Pulmonary artery endothelial cell (primary cell): ENCODE data around the gene PGM2. TPM values are rescaled to one million over a fixed set of nuclear protein-coding genes. Genes with fewer than 3 reads are reported as not detected.
"Not testable (repeated sequence)": the region's sequence is repeated elsewhere in the genome, so short reads cannot be mapped to it uniquely, and the experiment has no call there.

Source experiments
- DNase-seq: peaks from one replicate; pipeline ENCODE4 v3.0.0-alpha.2; 2011; ENCODE audit warnings: low read depth, low spot score
- total RNA-seq: library from RNA; depleted of rRNA; stranded (reverse); fragments of >200 nt; gene quantifications from 2 replicates; pipeline ENCODE4 v1.2.3, GENCODE V29; 2014

PGM2 gene
- total RNA-seq, result 47.8 and 66.0 TPM in 2 replicates

DNA sequence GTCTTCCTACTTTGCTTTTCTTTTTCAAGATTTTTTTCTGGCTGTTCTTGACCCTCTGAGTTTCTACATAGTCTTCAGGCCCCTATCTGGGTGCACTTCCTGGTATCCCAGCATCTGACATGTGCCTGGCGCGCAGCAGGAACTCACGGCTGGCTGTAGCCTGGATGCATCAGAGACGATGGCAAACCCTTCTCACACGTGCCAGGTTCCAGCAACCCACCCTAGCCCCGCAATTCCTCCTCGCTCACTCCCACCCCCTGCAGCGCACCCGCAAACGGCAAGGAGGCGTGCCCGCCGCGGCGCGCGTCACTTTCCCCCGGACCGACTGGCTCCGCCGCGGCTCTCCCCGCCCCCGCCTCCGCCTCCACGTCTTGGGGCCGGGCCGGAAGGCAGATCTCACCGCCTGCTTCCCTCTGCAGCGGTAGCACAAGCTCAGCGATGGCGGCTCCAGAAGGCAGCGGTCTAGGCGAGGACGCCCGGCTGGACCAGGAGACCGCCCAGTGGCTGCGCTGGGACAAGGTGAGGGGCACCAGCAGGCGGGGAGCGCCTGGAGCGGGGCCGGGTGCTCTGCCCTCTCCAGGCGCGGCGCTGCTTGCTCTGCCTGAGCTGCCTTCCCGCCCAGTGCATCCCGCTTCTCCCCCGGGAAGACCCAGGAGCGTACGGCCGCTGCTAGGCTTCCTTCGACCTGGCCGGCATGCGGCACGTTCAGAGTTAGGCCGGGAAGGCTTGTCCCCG, at the start of gene PGM2:
TSS of gene PGM2 (plus strand) at position 392 of the 735 bp plus-strand sequence. CDS start at position 439, 47 bp downstream.
- peak; percentile 56 for DNase-seq

DNA sequence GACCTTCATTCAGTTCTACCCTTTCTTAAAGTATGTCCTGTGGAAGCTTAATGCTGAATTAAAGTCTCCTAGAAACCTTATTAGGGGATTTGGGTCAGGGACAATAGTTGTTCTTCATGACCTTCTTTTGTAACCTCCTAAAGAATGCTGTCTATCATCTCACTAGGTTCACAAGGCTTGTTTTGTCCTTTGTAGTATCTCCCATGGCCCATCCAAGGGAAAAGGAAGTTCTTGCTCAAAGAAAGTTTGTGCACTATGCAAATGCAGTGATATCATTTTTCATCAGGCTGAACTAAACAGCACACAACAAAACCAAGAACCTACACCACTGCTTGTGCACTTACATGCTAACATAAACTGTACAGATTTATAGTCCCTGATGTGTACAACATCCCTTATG, 46.6 kb upstream of the PGM2 start:
- no peak for DNase-seq

DNA sequence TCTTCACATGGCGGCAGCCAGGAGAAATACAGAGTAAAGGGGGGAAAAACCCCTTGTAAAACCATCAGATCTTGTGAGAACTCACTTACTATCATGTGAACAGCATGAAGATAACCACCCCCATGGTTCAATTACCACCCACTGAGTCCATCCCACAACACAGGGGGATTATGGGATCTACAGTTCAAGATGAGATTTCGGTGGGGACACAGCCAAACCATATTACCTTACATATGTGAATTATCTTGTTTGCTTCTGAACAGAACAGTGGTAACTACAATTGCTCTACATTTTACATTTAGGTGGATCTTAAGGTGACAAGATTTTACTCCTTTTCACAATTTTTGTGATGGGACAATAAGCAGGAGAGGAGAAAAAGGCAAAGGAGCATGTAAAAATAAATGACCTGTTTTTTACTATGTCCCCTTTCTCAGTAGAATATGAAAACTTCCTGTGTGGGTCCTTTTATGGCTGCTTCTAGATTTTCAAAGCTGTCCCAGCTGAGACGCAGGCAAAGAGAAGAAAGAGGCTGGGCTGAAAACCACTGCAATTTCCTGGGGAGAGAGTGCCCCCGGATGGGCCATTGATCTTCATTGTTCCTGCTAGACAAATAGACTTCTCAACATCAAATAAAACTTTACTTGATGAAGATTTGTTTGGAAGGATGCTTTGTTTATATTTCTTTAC, 45.9 kb upstream of the PGM2 start:
- no peak for DNase-seq

DNA sequence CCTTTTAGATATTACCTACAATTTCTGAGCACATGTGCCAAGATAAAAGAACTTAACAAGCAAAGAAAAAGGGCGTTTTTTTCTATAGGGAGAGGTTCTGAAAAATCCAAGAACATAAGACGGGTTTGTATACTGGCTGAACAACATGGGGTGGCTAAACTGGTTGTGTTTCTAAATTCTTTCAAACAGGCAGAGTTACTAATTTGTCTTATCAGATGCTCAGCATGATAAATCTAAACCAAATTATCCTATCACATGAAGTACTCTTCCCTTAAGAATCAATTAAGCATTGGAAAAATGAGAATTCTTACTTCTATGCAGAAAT, 45.4 kb upstream of the PGM2 start:
- DNase-seq, result no peak

DNA sequence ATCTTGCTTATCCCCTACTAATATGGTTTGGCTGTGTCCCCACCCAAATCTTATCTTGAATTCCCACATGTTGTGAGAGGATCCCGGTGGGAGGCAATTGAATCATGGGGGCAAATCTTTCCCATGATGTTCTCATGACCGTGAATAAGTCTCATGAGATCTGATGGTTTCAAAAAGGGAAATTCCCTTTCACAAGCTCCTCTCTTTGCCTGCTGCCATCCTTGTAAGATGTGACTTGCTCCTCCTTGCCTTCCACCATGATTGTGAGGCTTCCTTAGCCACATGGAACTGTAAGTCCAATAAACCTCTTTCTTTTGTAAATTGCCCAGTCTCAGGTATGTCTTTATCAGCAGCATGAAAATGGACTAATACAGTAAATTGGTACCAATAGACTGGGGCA, 40.2 kb upstream of the PGM2 start:
- DNase-seq, result not testable (repeated sequence)

DNA sequence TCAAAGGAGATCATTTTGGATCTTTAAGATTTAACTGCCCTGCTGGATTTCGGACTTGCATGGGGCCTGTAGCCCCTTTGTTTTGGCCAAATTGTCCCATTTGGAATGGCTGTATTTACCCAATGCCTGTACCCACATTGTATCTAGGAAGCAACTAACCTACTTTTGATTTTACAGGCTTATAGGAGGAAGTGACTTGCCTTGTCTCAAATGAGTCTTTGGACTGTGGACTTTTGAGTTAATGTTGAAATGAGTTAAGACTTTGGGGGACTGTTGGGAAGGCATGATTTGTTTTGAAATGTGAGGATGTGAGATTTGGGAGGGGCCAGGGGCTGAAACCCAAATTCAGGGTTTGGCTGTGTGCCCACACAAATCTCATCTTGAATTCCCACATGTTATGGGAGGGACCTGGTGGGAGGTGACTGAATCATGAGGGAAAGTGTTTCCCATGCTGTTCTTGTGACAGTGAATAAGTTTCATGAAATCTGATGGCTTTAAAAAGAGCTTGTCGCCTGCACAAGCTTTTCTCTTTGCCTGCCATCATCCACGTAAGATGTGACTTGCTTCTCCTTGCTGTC, 38.5 kb upstream of the PGM2 start:
- not testable (repeated sequence) for DNase-seq

DNA sequence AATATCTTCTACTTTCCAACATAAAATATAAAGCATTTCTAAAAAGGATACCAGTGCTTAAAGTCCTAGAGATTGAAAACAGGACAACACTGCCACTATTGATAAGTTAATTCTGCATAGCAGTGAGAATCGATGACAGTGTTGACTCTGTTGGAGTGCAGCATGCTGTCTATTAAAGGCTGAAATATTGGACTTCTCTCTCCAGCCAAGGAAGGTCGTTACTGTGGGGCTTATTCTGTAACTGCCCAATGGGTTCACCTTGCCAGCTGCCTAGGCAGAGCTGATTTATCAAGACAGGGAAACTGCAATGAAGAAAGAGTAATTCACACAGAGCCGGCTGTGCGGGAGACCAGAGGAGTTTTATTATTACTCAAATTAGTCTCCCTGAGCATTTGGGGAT, 37.7 kb upstream of the PGM2 start:
- DNase-seq, result no peak

DNA sequence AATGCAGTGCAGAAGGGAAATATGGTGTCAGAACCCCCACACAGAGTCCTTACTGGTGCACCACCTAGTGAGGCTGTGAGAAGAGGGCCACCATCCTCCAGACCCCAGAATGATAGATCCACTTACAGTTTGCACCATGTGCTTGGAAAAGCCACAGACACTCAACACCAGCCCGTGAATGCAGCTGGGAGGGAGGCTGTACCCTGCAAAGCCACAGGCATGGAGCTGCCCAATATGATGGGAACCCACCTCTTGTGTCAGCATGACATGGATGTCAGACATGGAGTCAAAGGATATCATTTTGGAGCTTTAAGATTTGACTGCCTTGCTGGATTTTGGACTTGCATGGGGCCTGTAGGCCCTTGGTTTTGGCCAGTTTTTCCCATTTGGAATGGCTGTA, 34.2 kb upstream of the PGM2 start:
- no peak for DNase-seq

DNA sequence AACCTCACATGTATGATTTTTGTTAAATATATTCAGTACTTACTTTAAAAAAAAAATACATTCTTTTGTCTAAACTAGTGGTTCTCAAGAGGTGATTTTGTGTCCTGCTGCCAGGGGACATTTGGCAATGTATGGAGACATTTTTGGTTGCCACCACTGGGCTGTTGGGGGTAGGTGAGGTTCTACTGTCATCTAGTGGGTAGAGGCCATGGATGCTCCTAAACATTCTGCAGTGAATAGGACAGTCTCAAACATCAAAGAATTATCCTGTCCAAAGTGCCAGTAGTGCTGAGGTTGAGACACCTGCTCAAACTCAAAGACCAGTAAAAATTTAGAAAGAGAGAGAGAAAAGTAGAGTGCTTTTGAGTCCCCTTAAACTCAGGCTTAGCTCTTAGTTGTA, 32.9 kb upstream of the PGM2 start:
- no peak for DNase-seq

DNA sequence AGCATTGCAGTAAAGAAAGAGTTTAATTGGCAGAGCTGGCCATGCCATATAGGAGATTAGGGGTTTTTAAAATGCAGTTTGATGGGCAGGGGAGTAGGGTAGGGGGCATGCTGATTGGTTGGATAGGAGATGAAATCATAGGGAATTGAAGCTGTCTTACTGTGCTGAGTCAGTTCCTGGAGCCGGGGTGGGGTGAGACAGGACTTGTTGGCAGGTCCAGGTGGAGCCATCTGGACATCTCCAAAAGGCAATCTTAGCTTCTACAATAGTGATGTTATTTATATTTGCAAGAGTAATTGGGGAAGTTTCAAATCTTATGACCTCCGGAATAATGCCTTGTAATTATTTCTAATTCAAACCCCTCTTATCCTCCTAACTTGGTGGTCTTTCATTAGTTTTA, 32.4 kb upstream of the PGM2 start:
- DNase-seq, result no peak

DNA sequence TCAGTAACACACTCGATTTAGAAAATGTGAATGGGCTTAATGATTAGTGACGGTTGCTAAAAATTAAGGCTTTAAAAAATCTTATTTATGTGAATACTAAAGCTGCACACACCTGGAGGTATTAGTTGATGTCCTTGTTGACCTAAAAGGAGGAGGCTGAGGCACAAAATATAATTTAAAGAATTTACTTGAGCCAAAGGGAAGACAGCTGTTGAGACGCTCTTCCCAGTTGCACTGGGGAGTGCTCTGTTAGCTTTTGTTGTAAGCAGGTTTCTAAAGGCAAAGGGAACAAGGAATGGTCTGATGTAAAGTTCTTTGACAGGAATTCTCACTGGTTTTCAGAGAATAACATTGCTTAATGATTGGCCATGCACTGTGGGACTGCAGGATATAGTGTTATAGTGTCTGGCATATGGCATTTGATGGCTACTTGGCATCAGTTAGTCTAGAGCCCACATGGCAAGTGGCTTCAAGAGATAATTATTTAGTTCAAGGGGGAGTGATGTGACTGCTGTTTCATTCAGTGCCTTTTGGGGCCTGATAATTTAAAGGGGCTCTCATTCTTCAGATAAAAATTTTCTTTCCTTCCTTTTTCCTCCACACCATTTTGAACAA, 30.8 kb upstream of the PGM2 start:
- DNase-seq, result no peak

DNA sequence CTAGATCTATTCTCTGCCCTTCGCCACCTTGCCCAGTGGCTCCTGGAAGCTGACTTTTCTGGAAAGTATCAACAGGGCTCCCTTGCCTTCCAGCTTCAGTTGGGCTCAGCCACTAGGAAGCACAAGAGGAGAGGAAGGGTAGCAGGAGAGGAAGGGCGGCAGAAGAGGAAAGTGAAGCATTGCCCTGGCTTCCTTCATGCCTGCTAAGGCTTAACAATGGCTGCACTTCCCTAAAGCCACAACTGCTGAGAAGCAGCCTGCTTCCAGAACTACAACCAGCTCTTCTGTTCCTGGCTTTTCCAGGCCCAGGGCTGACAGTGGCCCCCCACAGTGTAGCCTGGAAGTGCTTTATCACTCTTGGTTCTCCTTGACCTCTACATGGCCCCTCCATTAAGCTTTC, 29.1 kb upstream of the PGM2 start:
- no peak for DNase-seq

DNA sequence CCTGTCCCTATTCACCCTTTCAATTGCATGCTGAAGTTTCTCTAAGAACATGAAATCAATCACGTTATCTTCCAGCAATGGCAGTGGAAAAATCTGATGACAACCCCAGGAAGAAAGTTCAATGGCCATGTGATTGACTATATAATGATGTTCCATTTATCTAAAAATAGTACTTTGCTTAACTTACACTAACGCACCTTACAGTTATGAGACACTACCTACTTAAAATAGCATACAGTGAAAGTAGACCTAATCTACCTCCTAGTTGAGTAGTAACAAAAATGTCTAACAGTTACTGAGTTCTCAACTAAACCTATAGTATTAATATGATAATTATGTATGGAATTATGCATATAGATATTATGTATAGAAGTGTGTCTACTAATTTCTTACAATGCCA, 28.6 kb upstream of the PGM2 start:
- DNase-seq, result no peak

DNA sequence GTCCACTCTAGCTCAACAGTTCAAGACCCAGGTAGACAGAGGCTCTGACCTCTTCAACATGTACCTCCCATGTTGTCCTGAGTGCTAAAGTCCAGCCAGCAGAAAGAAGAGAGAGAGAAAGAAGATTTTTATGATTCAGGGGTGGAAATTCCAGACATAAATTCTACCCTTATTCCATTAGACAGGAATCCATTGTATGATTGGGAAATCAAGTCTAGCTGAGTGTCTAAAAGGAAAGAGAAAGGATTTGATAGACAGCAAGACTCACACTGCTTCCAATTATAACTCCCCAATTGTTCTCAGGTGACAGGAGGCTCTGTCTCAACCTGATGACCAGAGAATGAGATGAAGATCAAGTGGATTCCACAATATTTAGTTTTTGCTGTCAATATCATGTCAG, 27.9 kb upstream of the PGM2 start:
- DNase-seq, result no peak

DNA sequence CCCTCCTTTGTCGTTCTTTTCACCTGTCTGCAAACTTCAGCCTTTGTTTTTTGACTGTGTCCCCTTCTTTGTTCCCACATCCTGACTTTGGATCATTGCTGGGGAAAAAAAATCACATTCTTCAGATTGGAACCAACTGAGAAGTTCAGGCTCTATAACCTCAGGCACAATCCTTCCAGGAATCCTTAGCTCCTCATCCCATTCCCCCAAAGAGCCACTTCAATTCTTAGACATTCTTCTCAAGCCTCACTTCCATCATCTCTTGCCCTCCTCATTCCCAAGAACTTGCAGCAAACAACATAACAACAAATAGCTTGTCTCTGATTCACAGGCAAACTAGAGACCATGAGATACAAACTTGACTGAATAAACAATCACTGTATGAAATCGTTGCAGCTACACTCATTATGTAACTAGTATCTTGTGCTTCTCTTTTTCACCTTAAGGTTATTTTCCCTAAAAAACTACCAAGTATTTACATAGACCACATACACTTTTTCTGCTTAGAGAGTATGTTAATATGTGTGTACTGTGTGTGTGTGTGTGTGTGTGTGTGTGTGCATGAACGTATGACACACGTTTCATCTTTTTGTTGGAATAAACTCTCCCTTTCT, 26.4 kb upstream of the PGM2 start:
- DNase-seq, result no peak

DNA sequence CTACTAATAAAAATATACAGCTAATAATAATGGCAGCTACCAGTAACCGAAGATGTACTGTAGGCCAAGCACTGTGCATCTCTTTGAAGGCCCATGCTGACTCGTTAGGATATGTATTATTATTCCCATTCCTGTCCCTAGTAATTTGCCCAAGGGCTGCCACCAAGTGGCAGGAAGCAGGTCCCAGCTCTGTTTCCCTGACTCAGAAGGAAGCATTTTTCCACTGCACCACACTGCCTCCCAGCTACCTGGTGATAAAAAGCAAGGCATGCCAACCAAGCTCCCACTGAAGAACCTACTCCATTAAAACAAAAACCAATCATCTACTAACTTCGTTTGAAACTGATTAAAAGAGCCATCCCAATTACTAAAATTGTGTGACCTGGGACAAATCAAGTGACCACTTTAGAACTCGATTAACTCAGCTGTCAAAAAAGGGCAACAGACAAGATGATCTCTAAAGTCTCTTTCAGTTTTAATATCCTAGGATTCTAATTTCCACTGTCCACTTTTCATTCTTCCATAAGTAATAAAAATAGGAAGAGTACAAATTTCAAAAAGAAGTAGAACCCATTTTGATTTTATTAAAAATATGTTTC, 24.3 kb upstream of the PGM2 start:
- peak; percentile 15 for DNase-seq

DNA sequence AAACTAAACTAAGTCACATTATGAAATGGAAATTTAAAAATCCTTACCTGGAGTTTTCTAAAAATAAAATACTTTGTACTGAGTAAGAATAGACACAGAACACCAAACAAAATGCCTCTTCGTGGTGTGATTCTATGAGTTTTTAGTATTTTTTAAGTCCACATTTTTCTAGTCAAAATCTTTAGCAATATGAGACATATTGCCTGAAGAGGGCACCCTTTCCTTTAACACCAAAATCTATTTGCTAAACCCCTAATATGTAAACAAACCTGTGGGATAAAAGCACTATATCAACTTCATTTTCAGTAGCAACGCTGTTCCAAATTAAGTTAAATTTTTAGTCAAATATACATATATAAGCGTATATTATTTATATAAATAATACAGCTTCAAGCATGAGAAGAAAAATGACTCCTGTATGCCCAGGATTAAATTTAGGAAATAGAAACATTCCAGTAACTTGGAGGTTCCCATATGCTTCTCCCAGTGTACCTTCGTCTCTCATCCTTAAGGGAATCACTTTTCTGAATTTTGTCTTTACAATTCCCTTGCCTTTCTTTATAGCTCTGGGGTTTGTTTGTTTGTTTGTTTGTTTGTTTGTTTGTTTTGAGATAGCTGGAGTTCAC, 23.0 kb upstream of the PGM2 start:
- no peak for DNase-seq

DNA sequence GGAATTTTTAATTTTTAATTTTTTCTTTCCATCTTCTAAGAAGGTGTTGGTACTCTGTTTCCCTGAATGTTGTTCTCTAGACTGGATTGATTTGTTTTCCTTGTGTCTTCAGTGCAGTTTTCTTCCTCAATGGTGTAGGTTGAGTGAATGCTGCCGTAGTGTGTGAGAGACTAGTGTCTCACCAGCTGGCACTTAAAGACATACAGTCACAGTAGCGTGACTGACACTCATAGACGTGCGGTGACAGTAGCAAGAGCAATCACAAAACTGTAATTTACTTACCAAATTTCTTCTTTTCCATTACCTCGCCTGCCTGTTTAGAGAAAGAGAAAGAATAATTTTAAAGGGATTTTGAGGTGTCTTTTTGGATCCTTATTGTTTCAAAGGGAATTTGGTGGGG, 21.4 kb upstream of the PGM2 start:
- DNase-seq, result no peak

DNA sequence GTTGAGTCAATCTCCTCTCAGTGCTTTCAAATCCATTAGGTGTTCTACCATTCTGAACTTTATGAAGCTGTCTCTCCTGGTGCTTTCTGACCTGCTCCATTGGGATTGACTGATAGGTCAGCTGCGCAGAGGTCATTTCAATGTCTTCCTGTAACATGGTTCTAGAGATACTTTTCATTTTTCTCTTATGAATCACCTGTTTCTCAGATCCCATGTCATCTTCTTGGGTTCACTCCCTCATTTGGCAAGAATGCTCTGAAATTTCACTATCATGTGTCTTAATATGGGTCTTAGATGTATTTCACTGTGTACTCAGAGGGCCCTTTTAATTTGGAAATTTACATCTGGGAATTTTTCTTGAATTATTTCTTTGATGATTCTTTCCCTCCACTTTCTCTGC, 13.8 kb upstream of the PGM2 start:
- no peak for DNase-seq

DNA sequence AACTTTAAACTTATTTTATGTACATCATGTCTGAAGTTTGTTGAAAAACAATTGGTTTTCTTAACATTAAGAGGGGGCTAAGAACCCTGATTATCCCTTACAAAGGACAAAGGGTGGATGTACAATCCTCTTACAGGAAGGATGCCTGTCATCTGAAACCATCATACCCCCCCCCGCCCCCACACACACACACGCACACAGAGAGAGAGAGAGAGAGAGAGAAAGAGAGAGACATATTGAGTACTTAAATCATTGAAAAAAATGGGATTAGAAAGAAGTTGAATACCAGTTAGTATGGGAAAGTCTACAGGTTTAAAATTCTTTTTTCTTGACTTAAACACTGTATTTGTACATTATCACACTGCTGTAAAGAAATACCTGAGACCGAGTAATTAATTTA, 10.9 kb upstream of the PGM2 start:
- no peak for DNase-seq

DNA sequence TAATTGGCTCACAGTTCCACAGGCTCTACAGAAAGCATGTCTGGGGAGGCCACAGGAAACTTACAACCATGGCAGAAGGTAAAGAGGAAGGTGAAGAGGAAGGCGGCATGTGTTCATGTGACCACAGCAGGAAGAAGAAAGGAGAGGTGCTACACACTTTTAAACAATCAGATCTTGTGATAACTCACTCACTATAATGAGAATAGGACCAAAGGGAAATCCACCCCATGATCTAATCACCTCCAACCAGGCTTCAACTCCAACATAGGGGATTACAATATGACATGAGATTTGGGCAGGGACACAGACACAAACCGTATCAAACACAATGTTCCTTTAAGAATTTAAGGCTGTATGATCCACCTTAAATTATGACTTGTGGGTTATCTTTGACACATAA, 10.5 kb upstream of the PGM2 start:
- DNase-seq, result no peak
